ENCODE measurements around the gene PSMA6. TPM values are rescaled to one million over a fixed set of nuclear protein-coding genes. Genes with fewer than 3 reads are reported as not detected.

The PSMA6 gene
- total and polyA plus RNA-seq, 2 of the 13 experiments (the other 11 are each of a cell fraction or from before 2014, with no cell fraction given) = 525 to 1,109 TPM

- TF ChIP-seq, protein P1, sequence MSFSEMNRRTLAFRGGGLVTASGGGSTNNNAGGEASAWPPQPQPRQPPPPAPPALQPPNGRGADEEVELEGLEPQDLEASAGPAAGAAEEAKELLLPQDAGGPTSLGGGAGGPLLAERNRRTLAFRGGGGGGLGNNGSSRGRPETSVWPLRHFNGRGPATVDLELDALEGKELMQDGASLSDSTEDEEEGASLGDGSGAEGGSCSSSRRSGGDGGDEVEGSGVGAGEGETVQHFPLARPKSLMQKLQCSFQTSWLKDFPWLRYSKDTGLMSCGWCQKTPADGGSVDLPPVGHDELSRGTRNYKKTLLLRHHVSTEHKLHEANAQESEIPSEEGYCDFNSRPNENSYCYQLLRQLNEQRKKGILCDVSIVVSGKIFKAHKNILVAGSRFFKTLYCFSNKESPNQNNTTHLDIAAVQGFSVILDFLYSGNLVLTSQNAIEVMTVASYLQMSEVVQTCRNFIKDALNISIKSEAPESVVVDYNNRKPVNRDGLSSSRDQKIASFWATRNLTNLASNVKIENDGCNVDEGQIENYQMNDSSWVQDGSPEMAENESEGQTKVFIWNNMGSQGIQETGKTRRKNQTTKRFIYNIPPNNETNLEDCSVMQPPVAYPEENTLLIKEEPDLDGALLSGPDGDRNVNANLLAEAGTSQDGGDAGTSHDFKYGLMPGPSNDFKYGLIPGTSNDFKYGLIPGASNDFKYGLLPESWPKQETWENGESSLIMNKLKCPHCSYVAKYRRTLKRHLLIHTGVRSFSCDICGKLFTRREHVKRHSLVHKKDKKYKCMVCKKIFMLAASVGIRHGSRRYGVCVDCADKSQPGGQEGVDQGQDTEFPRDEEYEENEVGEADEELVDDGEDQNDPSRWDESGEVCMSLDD (CRISPR knock-in tag; IDR thresholded peaks at IDR 0.05; ENCODE audit: borderline replicate concordance) = no peak
- TF ChIP-seq, protein P2, sequence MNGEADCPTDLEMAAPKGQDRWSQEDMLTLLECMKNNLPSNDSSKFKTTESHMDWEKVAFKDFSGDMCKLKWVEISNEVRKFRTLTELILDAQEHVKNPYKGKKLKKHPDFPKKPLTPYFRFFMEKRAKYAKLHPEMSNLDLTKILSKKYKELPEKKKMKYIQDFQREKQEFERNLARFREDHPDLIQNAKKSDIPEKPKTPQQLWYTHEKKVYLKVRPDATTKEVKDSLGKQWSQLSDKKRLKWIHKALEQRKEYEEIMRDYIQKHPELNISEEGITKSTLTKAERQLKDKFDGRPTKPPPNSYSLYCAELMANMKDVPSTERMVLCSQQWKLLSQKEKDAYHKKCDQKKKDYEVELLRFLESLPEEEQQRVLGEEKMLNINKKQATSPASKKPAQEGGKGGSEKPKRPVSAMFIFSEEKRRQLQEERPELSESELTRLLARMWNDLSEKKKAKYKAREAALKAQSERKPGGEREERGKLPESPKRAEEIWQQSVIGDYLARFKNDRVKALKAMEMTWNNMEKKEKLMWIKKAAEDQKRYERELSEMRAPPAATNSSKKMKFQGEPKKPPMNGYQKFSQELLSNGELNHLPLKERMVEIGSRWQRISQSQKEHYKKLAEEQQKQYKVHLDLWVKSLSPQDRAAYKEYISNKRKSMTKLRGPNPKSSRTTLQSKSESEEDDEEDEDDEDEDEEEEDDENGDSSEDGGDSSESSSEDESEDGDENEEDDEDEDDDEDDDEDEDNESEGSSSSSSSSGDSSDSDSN (CRISPR knock-in tag; IDR thresholded peaks at IDR 0.05) = 0 out of 2 replicates have a peak, but pooled peaks have one; percentile 26
- no peak for TF ChIP-seq CREM (IDR thresholded peaks at IDR 0.05)
- TF ChIP-seq CREM (CRISPR knock-in tag; IDR thresholded peaks at IDR 0.05) = no peak
- 0 out of 2 replicates have a peak, but pooled peaks have one; percentile 14 for TF ChIP-seq SMAD1 (CRISPR knock-in tag; IDR thresholded peaks at IDR 0.05; ENCODE audit: borderline replicate concordance, low read depth)
- TF ChIP-seq MEIS1 (CRISPR knock-in tag; IDR thresholded peaks at IDR 0.05; ENCODE audit: borderline replicate concordance) = 0 out of 2 replicates have a peak, but pooled peaks have one; percentile 1
- TF ChIP-seq MEIS2 (CRISPR knock-in tag; IDR thresholded peaks at IDR 0.05) = 0 out of 2 replicates have a peak, but pooled peaks have one; percentile 7
- TF ChIP-seq ZNF550 (CRISPR knock-in tag; IDR thresholded peaks at IDR 0.05; ENCODE audit: borderline replicate concordance) = peak; percentile 10; the same call in 1 of the 2 replicates
- peak; percentile 52; the same call in 1 of the 2 replicates for TF ChIP-seq RCOR2 (CRISPR knock-in tag; IDR thresholded peaks at IDR 0.05)
- TF ChIP-seq, protein P3, sequence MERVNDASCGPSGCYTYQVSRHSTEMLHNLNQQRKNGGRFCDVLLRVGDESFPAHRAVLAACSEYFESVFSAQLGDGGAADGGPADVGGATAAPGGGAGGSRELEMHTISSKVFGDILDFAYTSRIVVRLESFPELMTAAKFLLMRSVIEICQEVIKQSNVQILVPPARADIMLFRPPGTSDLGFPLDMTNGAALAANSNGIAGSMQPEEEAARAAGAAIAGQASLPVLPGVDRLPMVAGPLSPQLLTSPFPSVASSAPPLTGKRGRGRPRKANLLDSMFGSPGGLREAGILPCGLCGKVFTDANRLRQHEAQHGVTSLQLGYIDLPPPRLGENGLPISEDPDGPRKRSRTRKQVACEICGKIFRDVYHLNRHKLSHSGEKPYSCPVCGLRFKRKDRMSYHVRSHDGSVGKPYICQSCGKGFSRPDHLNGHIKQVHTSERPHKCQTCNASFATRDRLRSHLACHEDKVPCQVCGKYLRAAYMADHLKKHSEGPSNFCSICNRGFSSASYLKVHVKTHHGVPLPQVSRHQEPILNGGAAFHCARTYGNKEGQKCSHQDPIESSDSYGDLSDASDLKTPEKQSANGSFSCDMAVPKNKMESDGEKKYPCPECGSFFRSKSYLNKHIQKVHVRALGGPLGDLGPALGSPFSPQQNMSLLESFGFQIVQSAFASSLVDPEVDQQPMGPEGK (CRISPR knock-in tag; IDR thresholded peaks at IDR 0.05) = no peak
- TF ChIP-seq ADNP (CRISPR knock-in tag; IDR thresholded peaks at IDR 0.05) = peak; percentile 77; the same call in 1 of the 2 replicates
- TF ChIP-seq ZNF275 (CRISPR knock-in tag; IDR thresholded peaks at IDR 0.05; ENCODE audit: borderline replicate concordance) = 0 out of 2 replicates have a peak, but pooled peaks have one; percentile 46
- TF ChIP-seq POGZ (CRISPR knock-in tag; IDR thresholded peaks at IDR 0.05) = 0 out of 2 replicates have a peak, but pooled peaks have one; percentile 21
- TF ChIP-seq, protein P4, sequence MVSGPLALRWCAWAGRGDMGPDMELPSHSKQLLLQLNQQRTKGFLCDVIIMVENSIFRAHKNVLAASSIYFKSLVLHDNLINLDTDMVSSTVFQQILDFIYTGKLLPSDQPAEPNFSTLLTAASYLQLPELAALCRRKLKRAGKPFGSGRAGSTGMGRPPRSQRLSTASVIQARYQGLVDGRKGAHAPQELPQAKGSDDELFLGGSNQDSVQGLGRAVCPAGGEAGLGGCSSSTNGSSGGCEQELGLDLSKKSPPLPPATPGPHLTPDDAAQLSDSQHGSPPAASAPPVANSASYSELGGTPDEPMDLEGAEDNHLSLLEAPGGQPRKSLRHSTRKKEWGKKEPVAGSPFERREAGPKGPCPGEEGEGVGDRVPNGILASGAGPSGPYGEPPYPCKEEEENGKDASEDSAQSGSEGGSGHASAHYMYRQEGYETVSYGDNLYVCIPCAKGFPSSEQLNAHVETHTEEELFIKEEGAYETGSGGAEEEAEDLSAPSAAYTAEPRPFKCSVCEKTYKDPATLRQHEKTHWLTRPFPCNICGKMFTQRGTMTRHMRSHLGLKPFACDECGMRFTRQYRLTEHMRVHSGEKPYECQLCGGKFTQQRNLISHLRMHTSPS (CRISPR knock-in tag; IDR thresholded peaks at IDR 0.05; ENCODE audit: low read depth) = 0 out of 2 replicates have a peak, but pooled peaks have one; percentile 30
- TF ChIP-seq KDM5B (CRISPR knock-in tag; IDR thresholded peaks at IDR 0.05; ENCODE audit: borderline replicate concordance) = no peak
- TF ChIP-seq PHF20 (CRISPR knock-in tag; IDR thresholded peaks at IDR 0.05) = 0 out of 2 replicates have a peak, but pooled peaks have one; percentile 22
These were observed 74.4 kb downstream of the PSMA6 start (continued) for GRCh38 chr14:35366521-35366976.
